Psoas muscle (tissue), 8 donors: ENCODE measurements around the gene CNIH3. TPM values are rescaled to one million over a fixed set of nuclear protein-coding genes. Genes with fewer than 3 reads are reported as not detected.

Experiments
- ATAC-seq, 4 donors: fragments of 200-7000 bp; cut with Tn5 transposase; one replicate each; pipeline ENCODE4 v1.9.1; 2020; ENCODE audit warnings: moderate library complexity in 3 of 4, mild to moderate bottlenecking in 2 of 4
- DNase-seq, 2 donors: peaks; one replicate each; pipeline ENCODE4 v3.0.0-alpha.2; 2020
- H3K27ac ChIP-seq: fragments of 200-600 bp; one replicate; pipeline ENCODE4 v1.8.0; 2022
- H3K27me3 ChIP-seq, 3 donors: fragments of 200-600 bp in 1 of 3; one replicate each; pipeline versions ENCODE4 v1.6.1 to v1.8.0; 2013 to 2022; ENCODE audit warnings: low read length in 2 of 3, mild to moderate bottlenecking in 2 of 3, moderate library complexity in 1 of 3; ENCODE audit not compliant: insufficient read depth in 3 of 3
- H3K36me3 ChIP-seq, 2 donors: fragments of 200-600 bp in 1 of 2; one replicate each; pipeline versions ENCODE4 v1.6.1 to v1.8.0; 2013 to 2022; ENCODE audit warnings: low read depth in 1 of 2, mild to moderate bottlenecking in 1 of 2, moderate library complexity in 1 of 2; ENCODE audit not compliant: insufficient read depth in 1 of 2
- H3K4me1 ChIP-seq: fragments of 200-600 bp; one replicate; pipeline ENCODE4 v1.8.0; 2022
- H3K4me3 ChIP-seq: fragments of 200-600 bp; one replicate; pipeline ENCODE4 v1.8.0; 2022; ENCODE audit warnings: mild to moderate bottlenecking
- H3K9me3 ChIP-seq: fragments of 200-600 bp; one replicate; pipeline ENCODE4 v1.8.0; 2022
- CTCF ChIP-seq: fragments of 200-600 bp; IDR thresholded peaks from one replicate; pipeline ENCODE4 v1.8.0; 2022; ENCODE audit warnings: antibody characterized with exemption
- WGBS, 3 donors: extraction: QIAGEN DNeasy Blood & Tissue Kit; methylation state at CpG; one replicate each; pipeline versions ENCODE4 v1.1.6 to v1.1.7; 2013; 5-methylcytosine and 5-hydroxymethylcytosine counted together
- intact Hi-C, 2 donors: fragments of 100-400 bp; cut with DNase I; formaldehyde crosslinking; loops; one replicate each; pipeline versions ENCODE4 v1.11.0 to v1.14.2; 2022
- polyA plus RNA-seq, 3 donors: library from polyadenylated mRNA; stranded (reverse); fragments of 200-250 nt; gene quantifications; one replicate each; pipeline ENCODE4 v1.2.3, GENCODE V29; 2013
- total RNA-seq, 4 donors: library from RNA; stranded (reverse); fragmentation: NEBNext Ultra II Directional in 2 of 4; extraction: Animal tissue kit (Norgen Biotek cat#: 25700) in 2 of 4; gene quantifications; one replicate each; pipeline versions ENCODE4 v1.2.1 to v1.2.4, GENCODE V29; 2021 to 2023
- donor health status: healthy with polysubstance abuse.
- donor health status: DM: no; HTN: no; CAD: no; lungs with moderate emphysema.
- donor health status: Bipolar disorder and iron deficiency.
- donor health status: healthy.
- donor health status: DM: yes; HTN: yes; CAD: no.
- donor health status: DM: no; HTN: no; CAD: no.
- donor health status: DM: no; HTN: no; CAD: no.
- donor health status: DM: yes; HTN: yes; CAD: no.

The CNIH3 gene
- total and polyA plus RNA-seq, 7 donors, result 0.39 to 1.9 (median 1.2) TPM

GRCh38 chr1:224743608-224744164 lies 127.6 kb downstream of the CNIH3 start:
- H3K4me1 ChIP-seq, result peaks cover 21% of the 10 kb centered on the region
- H3K36me3 ChIP-seq, result no peaks in the 10 kb centered on the region
- 47 to 70% (median 49%) methylated on average over 9 of the region's 9 CpGs for WGBS, 3 donors
- intact Hi-C loops, result no loop called here
- H3K4me3 ChIP-seq, result no peak overlapping the region
- H3K9me3 ChIP-seq, result no peaks in the 10 kb centered on the region
- H3K27me3 ChIP-seq, result no peaks in the 10 kb centered on the region
- ATAC-seq, result no peak
- H3K27ac ChIP-seq, result peak overlapping the region; percentile 83
- TF ChIP-seq CTCF, result no peak
- DNase-seq, result no peak

- Histone ChIP-seq H3K27ac (peak overlapping the region; percentile 83), H3K27me3 (no peaks in the 10 kb centered on the region), H3K36me3 (no peaks in the 10 kb centered on the region), H3K4me3 (no peak overlapping the region), H3K9me3 (no peaks in the 10 kb centered on the region), H3K4me1 (peaks cover 17% of the 10 kb centered on the region)
- DNase-seq (peak in 1 of 2 donors; percentile 67), ATAC-seq (peak; percentile 79 to 94 (median 83))
- WGBS, 3 donors, result 28 to 41% (median 30%) methylated on average over 5 of the region's 5 CpGs
- intact Hi-C loops, result no loop called here
- no peak for TF ChIP-seq CTCF
These were observed 128.4 kb downstream of the CNIH3 start for GRCh38 chr1:224744521-224744920.

- WGBS, 3 donors, result 75 to 83% (median 80%) methylated on average over 1 of the region's 1 CpG
- H3K36me3 ChIP-seq, result no peaks in the 10 kb centered on the region
- peaks cover 16% of the 10 kb centered on the region for H3K4me1 ChIP-seq
- TF ChIP-seq CTCF, result no peak
- intact Hi-C loops, result no loop called here
- peak overlapping the region; percentile 83 for H3K27ac ChIP-seq
- ATAC-seq (no peak), DNase-seq (no peak)
- no peak overlapping the region for H3K4me3 ChIP-seq
- no peaks in the 10 kb centered on the region for H3K9me3 ChIP-seq
- H3K27me3 ChIP-seq, result no peaks in the 10 kb centered on the region
These were observed 129.3 kb downstream of the CNIH3 start for GRCh38 chr1:224745394-224745793.

- WGBS, 3 donors, result 79 to 88% (median 80%) methylated on average over 4 of the region's 4 CpGs
- DNase-seq, result no peak
- Histone ChIP-seq H3K36me3 (no peaks in the 10 kb centered on the region), H3K9me3 (no peaks in the 10 kb centered on the region), H3K4me3 (no peak overlapping the region), H3K4me1 (peaks cover 13% of the 10 kb centered on the region), H3K27ac (no peak overlapping the region), H3K27me3 (no peaks in the 10 kb centered on the region)
- ATAC-seq, result no peak
- no peak for TF ChIP-seq CTCF
- intact Hi-C loops, result no loop called here
These were observed 129.8 kb downstream of the CNIH3 start for GRCh38 chr1:224745924-224746323.

- ATAC-seq (no peak), DNase-seq (no peak)
- Histone ChIP-seq H3K36me3 (no peaks in the 10 kb centered on the region), H3K4me3 (no peak overlapping the region), H3K27me3 (no peaks in the 10 kb centered on the region), H3K27ac (no peak overlapping the region), H3K9me3 (no peaks in the 10 kb centered on the region), H3K4me1 (peaks cover 13% of the 10 kb centered on the region)
- TF ChIP-seq CTCF, result no peak
- 34 to 46% (median 38%) methylated on average over 4 of the region's 4 CpGs for WGBS, 3 donors
- intact Hi-C loops, result no loop called here
These were observed 131.5 kb downstream of the CNIH3 start for GRCh38 chr1:224747578-224747977.
